H1 (cell line): ENCODE data around the gene CTSG. TPM values are rescaled to one million over a fixed set of nuclear protein-coding genes. Genes with fewer than 3 reads are reported as not detected.

Experiments used
- CTCF ChIA-PET: fragments of 300-600 bp; sonication (Branson Sonifier 250); formaldehyde crosslinking; loops from one replicate; lab custom pipeline; 2021; ENCODE audit not compliant: partially characterized antibody; lab: Charles Lee
- POLR2A ChIA-PET: fragments of 300-600 bp; sonication (Branson Sonifier 250); formaldehyde crosslinking; loops from one replicate; lab custom pipeline; 2021; ENCODE audit warnings: inconsistent platforms; ENCODE audit not compliant: partially characterized antibody; lab: Charles Lee
- DNase-seq, 2 experiments: peaks; one replicate each; pipeline versions ENCODE4 v3.0.0 to v3.0.0-alpha.2; 2010 to 2022; ENCODE audit warnings: low spot score in 2 of 2, low read depth in 1 of 2, mixed read lengths in 1 of 2
- FAIRE-seq: peaks from 2 replicates; lab custom pipeline; 2011; peaks lifted over from hg19 to GRCh38; lab: Jason Lieb, UNC
- H2AFZ ChIP-seq: 2 replicates; pipeline ENCODE4 v1.8.1; 2012; ENCODE audit warnings: low read length, inconsistent platforms
- H2AK5ac ChIP-seq: 2 replicates; pipeline ENCODE4 v1.6.1; 2013; ENCODE audit warnings: low read depth, low read length
- H2BK120ac ChIP-seq: replicated peaks from 2 replicates; pipeline ENCODE3; 2013; ENCODE audit warnings: low read depth, low read length, inconsistent platforms
- H2BK12ac ChIP-seq: 2 replicates; pipeline ENCODE4 v1.6.1; 2013; ENCODE audit warnings: low read depth, low read length
- H2BK15ac ChIP-seq: 2 replicates; pipeline ENCODE4 v1.6.1; 2013; ENCODE audit warnings: low read length
- H2BK20ac ChIP-seq: 2 replicates; pipeline ENCODE4 v1.6.1; 2013; ENCODE audit warnings: low read length
- H2BK5ac ChIP-seq: 2 replicates; pipeline ENCODE4 v1.6.1; 2013; ENCODE audit warnings: low read depth, low read length
- H3K14ac ChIP-seq: 2 replicates; pipeline ENCODE4 v1.6.1; 2013; ENCODE audit warnings: inconsistent platforms; ENCODE audit not compliant: insufficient read length
- H3K18ac ChIP-seq: 2 replicates; pipeline ENCODE4 v1.6.1; 2013; ENCODE audit warnings: low read length; ENCODE audit errors: extremely low read depth
- H3K23ac ChIP-seq: 2 replicates; pipeline ENCODE4 v1.6.1; 2013; ENCODE audit warnings: inconsistent platforms; ENCODE audit not compliant: insufficient read length
- H3K23me2 ChIP-seq: 2 replicates; pipeline ENCODE4 v1.6.1; 2013; ENCODE audit warnings: low read depth, low read length
- H3K27ac ChIP-seq: 2 replicates; pipeline ENCODE4 v1.6.1; 2011; ENCODE audit warnings: low read depth, low read length, inconsistent platforms
- H3K27me3 ChIP-seq, 4 experiments: replicated peaks in 1 of 4; 1 replicate in 1 of 4; 2 replicates in 3 of 4; pipeline versions ENCODE4 v1.6.1 to v1.8.1; 2011 to 2013; ENCODE audit warnings: low read length in 3 of 4, mild to moderate bottlenecking in 3 of 4, inconsistent platforms in 2 of 4, mixed read lengths in 2 of 4, moderate library complexity in 1 of 4; ENCODE audit not compliant: control insufficient read depth in 3 of 4, insufficient read depth in 3 of 4; ENCODE audit errors: extremely low read depth in 1 of 4
- H3K36me3 ChIP-seq, 4 experiments: 2 replicates each; pipeline versions ENCODE4 v1.6.1 to v1.8.1; 2011 to 2013; ENCODE audit warnings: mild to moderate bottlenecking in 4 of 4, low read length in 3 of 4, moderate library complexity in 2 of 4, control low read depth in 1 of 4, inconsistent platforms in 1 of 4; ENCODE audit not compliant: insufficient read depth in 4 of 4, control insufficient read depth in 2 of 4
- H3K4ac ChIP-seq: replicated peaks from 2 replicates; pipeline ENCODE3; 2013; ENCODE audit warnings: low read length, low read depth, mixed read lengths, inconsistent platforms; ENCODE audit not compliant: insufficient read length
- H3K4me1 ChIP-seq, 4 experiments: replicated peaks in 1 of 4; 1 replicate in 1 of 4; 2 replicates in 3 of 4; pipeline versions ENCODE4 v1.6.1 to v1.8.1; 2011 to 2013; ENCODE audit warnings: low read length in 3 of 4, inconsistent platforms in 2 of 4, mixed read lengths in 1 of 4; ENCODE audit not compliant: insufficient read depth in 4 of 4, control insufficient read depth in 3 of 4
- H3K4me2 ChIP-seq, 2 experiments: 2 replicates each; pipeline versions ENCODE4 v1.6.1 to v1.8.1; 2011 to 2013; ENCODE audit warnings: low read depth in 2 of 2, low read length in 2 of 2, control low read depth in 1 of 2, inconsistent platforms in 1 of 2, mild to moderate bottlenecking in 1 of 2; ENCODE audit not compliant: insufficient read depth in 1 of 2
- H3K4me3 ChIP-seq, 4 experiments: fragments of 200-600, 300-600 bp in 1 of 4; sonication (generic), shearing (Covaris generic), sonication (Bioruptor Twin) in 1 of 4; 2 replicates each; pipeline versions ENCODE4 v1.5.1 to v1.8.1; 2011 to 2016; ENCODE audit warnings: low read length in 4 of 4, low read depth in 3 of 4, control low read depth in 2 of 4, inconsistent platforms in 2 of 4, mild to moderate bottlenecking in 2 of 4, mixed read lengths in 1 of 4, moderate library complexity in 1 of 4; ENCODE audit not compliant: insufficient read depth in 2 of 4; ENCODE audit errors: extremely low read depth in 1 of 4
- H3K56ac ChIP-seq: replicated peaks from 2 replicates; pipeline ENCODE3; 2013; ENCODE audit warnings: low read depth, mild to moderate bottlenecking, mixed read lengths, low read length, inconsistent platforms; ENCODE audit not compliant: insufficient read length
- H3K79me1 ChIP-seq: 2 replicates; pipeline ENCODE4 v1.6.1; 2013; ENCODE audit warnings: low read depth, low read length, control low read depth
- H3K79me2 ChIP-seq, 2 experiments: 2 replicates each; pipeline versions ENCODE4 v1.6.1 to v1.8.1; 2012 to 2013; ENCODE audit warnings: low read length in 2 of 2, mild to moderate bottlenecking in 2 of 2, inconsistent platforms in 1 of 2; ENCODE audit not compliant: insufficient read depth in 2 of 2, control insufficient read depth in 1 of 2
- H3K9ac ChIP-seq, 4 experiments: replicated peaks in 1 of 4; 1 replicate in 1 of 4; 2 replicates in 3 of 4; pipeline versions ENCODE4 v1.6.1 to v1.8.1; 2011 to 2013; ENCODE audit warnings: low read depth in 3 of 4, low read length in 3 of 4, control low read depth in 2 of 4, mild to moderate bottlenecking in 2 of 4, moderate library complexity in 2 of 4, inconsistent platforms in 1 of 4; ENCODE audit errors: extremely low read depth in 1 of 4
- H3K9me3 ChIP-seq, 2 experiments: 2 replicates each; pipeline versions ENCODE4 v1.6.1 to v1.8.1; 2012 to 2013; ENCODE audit warnings: mild to moderate bottlenecking in 2 of 2, moderate library complexity in 2 of 2, control low read depth in 1 of 2, inconsistent platforms in 1 of 2, low read depth in 1 of 2, low read length in 1 of 2, mixed read lengths in 1 of 2; ENCODE audit not compliant: insufficient read depth in 2 of 2
- H4K20me1 ChIP-seq, 2 experiments: replicated peaks in 1 of 2; 2 replicates each; pipeline versions ENCODE3 to v1.8.1; 2011 to 2013; ENCODE audit warnings: inconsistent platforms in 2 of 2, low read length in 2 of 2, mild to moderate bottlenecking in 1 of 2; ENCODE audit not compliant: insufficient read depth in 2 of 2, control insufficient read depth in 1 of 2
- H4K5ac ChIP-seq: 2 replicates; pipeline ENCODE4 v1.6.1; 2013; ENCODE audit warnings: low read length, low read depth, mixed read lengths, inconsistent platforms; ENCODE audit not compliant: insufficient read length
- H4K8ac ChIP-seq: 2 replicates; pipeline ENCODE4 v1.8.0; 2013; ENCODE audit warnings: mild to moderate bottlenecking, moderate library complexity, low read length, inconsistent platforms; ENCODE audit not compliant: insufficient read depth; ENCODE audit errors: extremely low read depth
- H4K91ac ChIP-seq: replicated peaks from 2 replicates; pipeline ENCODE3; 2013; ENCODE audit warnings: low read length, mixed read lengths, inconsistent platforms; ENCODE audit not compliant: insufficient read length
- CEBPB ChIP-seq: IDR thresholded peaks from 2 replicates; pipeline ENCODE4 v1.6.1; 2012; ENCODE audit warnings: low read depth, low read length
- EGR1 ChIP-seq: IDR thresholded peaks from 2 replicates; pipeline ENCODE4 v1.6.1; 2011; ENCODE audit warnings: low read depth, low read length, borderline replicate concordance
- GABPA ChIP-seq: IDR thresholded peaks from 2 replicates; pipeline ENCODE4 v1.6.1; 2011; ENCODE audit warnings: mild to moderate bottlenecking, low read length, moderate library complexity, borderline replicate concordance; ENCODE audit not compliant: insufficient read depth
- SRF ChIP-seq: IDR thresholded peaks from 2 replicates; pipeline ENCODE4 v1.6.1; 2011; ENCODE audit warnings: mild to moderate bottlenecking, low read depth, low read length, moderate library complexity
- TCF12 ChIP-seq: IDR thresholded peaks from 2 replicates; pipeline ENCODE4 v1.6.1; 2011; ENCODE audit warnings: low read depth, mild to moderate bottlenecking, low read length
- WGBS, 2 experiments: shearing (Covaris generic) in 1 of 2; methylation state at CpG; one replicate each; pipeline versions ENCODE4 v1.1.6 to v1.1.7; 2013 to 2015; ENCODE audit warnings: low lambda C conversion rate in 2 of 2, mixed read lengths in 2 of 2, inconsistent platforms in 1 of 2, low coverage in 1 of 2, missing lambda C conversion rate in 1 of 2; ENCODE audit not compliant: insufficient replicate concordance in 2 of 2, insufficient coverage in 1 of 2, insufficient read length in 1 of 2; ENCODE audit errors: extremely low coverage in 1 of 2, missing lambda C conversion rate in 1 of 2; 5-methylcytosine and 5-hydroxymethylcytosine counted together
- polyA plus RNA-seq, 7 experiments: library from polyadenylated mRNA; depleted of rRNA in 3 of 7; stranded (reverse) in 5 of 7; unstranded in 2 of 7; fragments of >200 nt in 5 of 7; fragments of 200-250 nt in 2 of 7; gene quantifications; 1 replicate in 5 of 7; 2 replicates in 1 of 7; 4 replicates in 1 of 7; pipeline versions ENCODE4 v1.2.1 to v1.2.3, GENCODE V29; 2011 to 2013; ENCODE audit warnings: missing spikeins in 2 of 7, mixed read lengths in 2 of 7
- total RNA-seq: library from RNA; stranded (reverse); fragmentation: NEBNext Ultra II Directional; extraction: Animal tissue kit (Norgen Biotek cat#: 25700); gene quantifications from 2 replicates; pipeline ENCODE4 v1.2.1, GENCODE V29; 2021
- TF ChIP-seq, protein P1 (sequence below): IDR thresholded peaks from 2 replicates; pipeline ENCODE4 v1.6.1; 2012; ENCODE audit warnings: inconsistent platforms

The CTSG gene
- total and polyA plus RNA-seq, 2 of the 8 experiments (the other 6 are each of a cell fraction or from before 2014, with no cell fraction given) = not detected

DNA sequence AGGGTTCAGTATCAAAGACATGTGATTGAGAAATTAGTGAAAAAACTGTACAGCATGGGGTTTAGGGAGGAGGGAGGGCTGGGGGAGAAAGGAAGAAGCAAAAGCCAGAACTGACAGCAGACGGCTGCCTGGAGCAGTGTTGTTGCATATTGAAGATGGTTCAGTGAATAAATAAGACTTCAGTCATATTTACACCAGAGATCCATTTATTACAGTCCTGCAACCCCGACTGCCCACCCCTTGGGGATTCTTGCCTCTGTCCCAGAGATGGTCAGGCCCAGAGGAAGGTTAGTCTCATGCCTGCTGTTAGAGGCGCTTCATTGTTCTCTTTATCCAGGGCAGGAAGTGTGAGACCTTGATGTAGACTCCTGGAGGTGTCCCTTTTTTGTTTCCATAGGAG lies 30.2 kb upstream of the CTSG start:
- DNase-seq (no peak), FAIRE-seq (no peak)
- Histone ChIP-seq H3K79me2 (no peaks in the 10 kb centered on the region), H2AK5ac (no peak overlapping the region), H3K4me2 (no peak overlapping the region), H3K4me3 (no peak overlapping the region), H3K18ac (no peak overlapping the region), H4K5ac (no peak overlapping the region), H3K4ac (no peak overlapping the region), H3K36me3 (no peaks in the 10 kb centered on the region), H2AFZ (no peak overlapping the region), H3K27ac (no peak overlapping the region), H2BK20ac (no peak overlapping the region), H3K14ac (no peak overlapping the region), H3K27me3 (no peaks in the 10 kb centered on the region), H3K56ac (no peak overlapping the region), H2BK12ac (no peak overlapping the region), H4K91ac (no peak overlapping the region), H3K9ac (no peak overlapping the region), H3K23ac (no peak overlapping the region), H4K20me1 (no peaks in the 10 kb centered on the region), H2BK5ac (no peak overlapping the region), H4K8ac (no peak overlapping the region), H3K9me3 (peaks cover 3 to 5% of the 10 kb centered on the region in 2 experiments; a peak in 3 of 4 replicates), H2BK15ac (no peak overlapping the region), H2BK120ac (no peak overlapping the region), H3K4me1 (no peaks in the 10 kb centered on the region), H3K23me2 (0 out of 2 replicates have a peak, but pooled peaks cover 2% of the 10 kb centered on the region), H3K79me1 (no peaks in the 10 kb centered on the region)
- 76% methylated on average over 3 of the region's 3 CpGs; no CpG with 5 or more reads in 1 of the 2 experiments for WGBS, 2 experiments
- TF ChIP-seq TCF12 (no peak), GABPA (no peak), CEBPB (no peak), EGR1 (no peak), SRF (no peak)
- TF ChIP-seq, protein P1, sequence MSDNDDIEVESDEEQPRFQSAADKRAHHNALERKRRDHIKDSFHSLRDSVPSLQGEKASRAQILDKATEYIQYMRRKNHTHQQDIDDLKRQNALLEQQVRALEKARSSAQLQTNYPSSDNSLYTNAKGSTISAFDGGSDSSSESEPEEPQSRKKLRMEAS = no peak
- POLR2A ChIA-PET = no interaction called here
- CTCF ChIA-PET = interaction anchor here (0.8 to 1.9 kb wide), 8 partner anchors 9 to 123 kb away, joined by 3 to 7 read pairs (median 4); no protein-coding TSS in a partner anchor
